Ureter (tissue), 1 donor: ENCODE data around the gene IL36RN. TPM values are rescaled to one million over a fixed set of nuclear protein-coding genes. Genes with fewer than 3 reads are reported as not detected.

Experiments used
- DNase-seq: peaks from one replicate; pipeline ENCODE4 v3.0.0-alpha.2; 2020; ENCODE audit warnings: low spot score
- total RNA-seq: library from RNA; stranded (reverse); gene quantifications from one replicate; pipeline ENCODE4 v1.2.4, GENCODE V29; 2023
- donor health status: DM: yes; HTN: yes; CAD: no.

The IL36RN gene
- not detected for total RNA-seq

DNA sequence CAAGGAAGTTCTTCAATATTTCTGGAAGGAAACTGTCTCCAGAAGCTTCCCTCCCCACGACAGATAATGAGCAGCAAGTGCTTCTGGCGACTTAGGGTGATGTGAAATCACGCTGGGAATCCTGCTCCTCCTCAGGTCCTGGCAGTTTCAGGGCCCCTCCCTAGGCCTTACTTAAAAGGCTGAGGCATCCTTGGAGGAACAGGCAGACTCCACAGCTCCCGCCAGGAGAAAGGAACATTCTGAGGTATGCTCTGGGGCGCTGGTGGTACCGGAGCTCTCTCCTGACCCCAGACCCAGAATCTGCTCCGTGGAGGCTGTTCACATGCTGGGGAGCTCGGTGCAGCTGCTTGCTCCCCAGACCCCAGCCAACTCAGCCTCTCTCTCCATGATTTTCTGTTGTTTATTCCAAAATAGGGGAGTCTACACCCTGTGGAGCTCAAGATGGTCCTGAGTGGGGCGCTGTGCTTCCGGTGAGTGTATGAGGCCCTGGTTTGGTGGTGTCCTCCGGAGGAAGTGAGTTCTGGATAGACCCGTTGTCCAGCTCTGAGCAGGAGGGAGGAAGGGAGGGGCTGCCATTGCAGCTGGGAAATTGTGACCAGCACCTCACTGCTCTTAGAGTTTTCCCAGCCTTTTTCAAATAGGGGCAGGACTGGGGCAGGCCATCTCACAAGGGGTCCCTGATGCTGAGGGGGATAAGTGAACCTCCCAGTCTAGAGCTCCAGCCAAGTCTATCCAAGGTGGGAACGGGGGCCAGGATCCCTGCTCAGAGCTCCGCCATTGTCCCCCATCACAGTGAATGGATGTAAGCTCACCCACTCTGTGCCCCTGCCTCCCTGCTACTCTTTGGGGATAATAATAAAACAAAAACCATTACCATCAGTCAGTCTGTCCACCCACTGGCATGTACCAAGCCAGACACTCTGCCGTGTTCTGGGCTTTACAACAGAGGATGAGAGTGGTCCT is at the start of gene IL36RN:
TSS of gene IL36RN (plus strand) at position 201 of the 963 bp plus-strand sequence. CDS start at position 442, 241 bp downstream.
- no peak for DNase-seq

DNA sequence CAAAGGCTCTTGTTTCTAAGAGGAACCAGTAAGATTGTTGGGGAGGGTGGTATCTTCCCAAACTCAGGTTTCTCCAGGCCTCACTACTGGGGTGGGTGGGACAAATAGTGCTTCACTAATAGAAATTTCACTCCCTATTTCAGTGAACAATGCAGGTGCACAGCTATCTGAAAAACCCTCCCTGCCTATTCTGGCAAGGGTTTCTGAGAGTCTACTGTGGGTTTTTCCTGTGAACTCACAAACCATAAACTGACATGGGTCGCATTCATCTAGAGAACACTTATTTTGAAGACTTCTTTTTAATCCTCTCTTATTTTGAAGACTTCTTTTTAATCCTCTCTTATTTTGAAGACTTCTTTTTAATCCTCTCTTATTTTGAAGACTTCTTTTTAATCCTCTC is 49.4 kb upstream of the IL36RN start:
- DNase-seq: no peak

DNA sequence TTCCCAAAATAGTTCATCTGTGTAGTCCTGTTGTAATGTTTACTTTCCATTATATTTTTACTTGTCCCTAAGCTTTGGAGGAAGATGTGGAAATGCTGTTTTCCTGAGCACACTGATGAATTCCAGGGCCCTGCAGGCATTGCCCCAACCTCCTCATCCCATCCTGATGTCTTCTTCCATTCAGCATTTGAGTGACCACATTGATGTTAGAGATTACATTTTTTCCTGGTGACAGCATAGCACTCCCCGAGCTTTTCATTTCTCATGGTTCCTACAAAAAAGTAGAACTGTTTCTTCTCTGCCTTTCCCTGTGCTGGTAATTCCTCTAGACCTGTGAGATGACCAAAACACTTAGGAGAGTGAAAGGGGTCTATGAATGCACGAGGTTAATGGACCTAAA is 48.9 kb upstream of the IL36RN start:
- no peak for DNase-seq

DNA sequence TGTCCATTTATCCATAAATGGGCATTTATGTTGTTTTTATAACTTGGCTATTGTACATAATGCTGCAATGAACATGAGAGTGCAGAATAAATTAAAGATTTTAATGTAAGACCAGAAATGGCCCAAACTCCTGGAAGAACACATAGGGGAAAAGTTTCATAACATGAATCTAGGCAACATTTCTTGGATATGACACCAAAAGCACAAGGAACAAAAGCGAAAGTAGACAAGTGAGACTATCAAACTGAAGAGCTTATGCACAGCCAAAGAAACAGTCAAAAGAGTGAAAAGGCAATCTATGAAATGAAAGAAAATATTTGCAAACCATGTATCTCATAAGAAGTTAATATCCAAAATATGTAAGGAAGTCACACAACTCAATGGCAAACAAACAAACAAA is 47.9 kb upstream of the IL36RN start:
- DNase-seq: no peak

DNA sequence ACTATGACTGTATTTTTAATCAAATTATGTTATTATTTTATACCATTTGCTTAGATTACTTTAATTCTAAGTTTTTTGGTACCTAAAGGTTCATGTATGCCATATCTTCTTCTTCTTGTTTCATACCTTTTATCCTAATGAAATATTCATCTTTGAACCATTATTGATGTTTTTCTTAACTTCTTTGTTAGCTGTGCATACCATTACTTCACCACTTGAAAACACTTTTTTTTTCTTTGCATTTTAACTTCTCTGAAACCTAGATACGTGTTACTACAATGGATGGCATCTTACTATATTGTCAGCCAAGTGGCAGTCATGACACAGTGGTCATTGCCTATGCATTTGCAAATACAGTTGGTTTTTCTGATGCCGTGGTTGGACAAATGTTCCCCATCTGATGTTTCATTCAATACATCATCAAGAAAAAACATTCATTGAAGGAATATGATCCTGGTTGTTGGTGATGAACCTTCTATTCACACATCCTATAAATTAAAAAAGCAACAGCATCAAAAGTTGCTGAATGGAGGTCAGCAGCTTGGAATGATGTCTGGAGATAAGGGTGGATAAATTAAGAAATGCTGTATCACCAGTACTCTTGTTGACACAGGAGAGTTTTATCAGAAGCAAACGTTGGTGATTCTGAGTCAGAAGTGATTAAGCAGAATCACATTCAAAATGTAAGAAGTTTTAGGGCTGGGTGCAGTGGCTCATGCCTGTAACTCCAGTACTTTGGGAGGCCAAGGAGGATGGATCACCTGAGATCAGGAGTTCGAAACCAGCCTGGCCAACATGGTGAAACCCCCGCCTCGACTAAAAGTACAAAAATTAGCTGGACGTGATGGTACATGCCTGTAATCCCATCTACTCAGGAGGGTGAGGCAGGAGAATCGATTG is 46.3 kb upstream of the IL36RN start:
- no peak for DNase-seq

DNA sequence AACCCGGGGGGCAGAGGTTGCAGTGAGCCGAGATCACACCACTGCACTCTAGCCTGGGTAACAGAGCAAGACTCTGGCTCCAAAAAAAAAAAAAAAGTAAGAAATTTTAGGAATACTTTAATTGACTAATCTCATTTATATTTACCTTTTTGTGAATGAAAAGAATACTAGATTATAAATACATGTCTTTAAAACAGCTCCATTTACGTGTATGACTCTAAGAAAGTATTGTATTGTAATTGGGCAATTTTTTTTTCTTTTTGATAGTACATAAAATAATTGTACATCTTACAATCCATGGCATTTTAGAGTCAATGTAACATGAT is 45.7 kb upstream of the IL36RN start:
- no peak for DNase-seq

DNA sequence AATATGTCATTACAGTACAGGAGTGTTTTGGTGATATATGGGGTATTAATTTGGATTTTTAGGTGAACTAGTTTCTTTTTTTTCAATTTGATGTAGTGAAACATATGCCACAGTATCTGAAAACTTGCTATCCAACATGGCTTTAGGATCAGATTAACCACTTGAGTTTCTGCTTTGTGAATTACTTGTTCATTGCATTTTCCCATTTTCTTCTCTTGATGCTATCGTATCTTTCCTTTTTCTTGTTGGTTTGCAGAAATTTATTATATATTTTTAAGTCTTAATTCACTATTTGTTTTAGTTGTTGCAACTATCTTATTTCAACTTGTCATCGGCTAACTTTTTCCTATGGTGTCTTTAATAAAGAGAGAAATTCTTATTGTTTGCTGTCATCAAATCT is 44.9 kb upstream of the IL36RN start:
- DNase-seq: no peak

DNA sequence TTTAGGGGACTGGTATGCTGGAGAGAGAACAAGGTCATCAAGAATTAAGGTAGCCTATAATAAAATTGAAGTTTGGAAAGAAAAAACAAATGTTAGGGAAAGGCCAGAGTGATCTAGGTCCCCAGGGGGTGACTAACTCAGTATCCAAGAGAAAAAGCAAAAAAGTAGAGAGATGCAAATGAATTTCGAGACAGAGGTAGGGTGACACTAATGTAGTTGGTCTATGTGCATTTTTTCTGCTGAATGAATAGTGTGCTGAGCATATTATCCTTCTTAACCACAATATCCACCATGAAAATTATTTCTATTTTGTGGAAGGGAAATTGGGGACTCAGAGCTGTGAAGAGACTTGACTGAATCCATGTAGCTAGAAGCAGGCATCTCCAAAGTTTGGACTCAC is 44.0 kb upstream of the IL36RN start:
- DNase-seq: no peak

DNA sequence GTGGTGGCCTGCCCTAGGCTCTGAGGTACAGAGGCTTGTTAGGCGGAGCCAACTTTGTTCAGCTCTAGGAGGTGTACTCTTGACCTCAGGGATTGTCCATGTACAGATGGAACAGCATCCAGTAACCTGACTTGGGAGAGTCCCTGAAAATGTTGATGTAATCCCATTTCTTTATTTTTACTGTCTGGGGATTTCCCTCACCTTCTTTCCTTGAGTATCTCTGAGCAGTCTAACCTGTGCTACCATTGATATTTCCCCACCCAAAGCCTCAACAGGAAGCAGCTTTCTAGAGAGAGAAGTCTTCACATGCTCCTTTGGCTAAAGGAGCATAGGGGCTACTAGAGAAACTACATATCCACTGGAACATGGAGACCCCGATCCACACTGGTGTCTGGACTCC is 43.3 kb upstream of the IL36RN start:
- no peak for DNase-seq

DNA sequence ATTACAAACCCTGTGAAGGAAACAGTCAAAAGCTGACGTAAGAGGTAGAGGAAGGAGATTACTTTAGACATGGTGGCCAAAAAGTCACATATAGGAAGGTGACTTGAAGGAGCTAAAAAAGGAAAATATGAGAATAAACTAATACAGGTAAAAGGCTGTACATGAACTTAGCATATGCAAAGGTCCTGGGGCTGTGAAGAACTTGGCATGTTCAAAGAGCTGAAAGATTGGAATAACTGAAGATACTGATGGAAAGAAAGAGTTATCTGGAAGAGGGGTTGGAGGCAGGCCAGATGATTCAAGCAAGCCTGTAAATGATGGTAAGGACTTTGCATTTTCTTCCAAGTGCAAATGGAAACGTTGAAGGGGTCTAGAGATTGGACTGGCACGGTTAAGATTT is 40.5 kb upstream of the IL36RN start:
- no peak for DNase-seq

DNA sequence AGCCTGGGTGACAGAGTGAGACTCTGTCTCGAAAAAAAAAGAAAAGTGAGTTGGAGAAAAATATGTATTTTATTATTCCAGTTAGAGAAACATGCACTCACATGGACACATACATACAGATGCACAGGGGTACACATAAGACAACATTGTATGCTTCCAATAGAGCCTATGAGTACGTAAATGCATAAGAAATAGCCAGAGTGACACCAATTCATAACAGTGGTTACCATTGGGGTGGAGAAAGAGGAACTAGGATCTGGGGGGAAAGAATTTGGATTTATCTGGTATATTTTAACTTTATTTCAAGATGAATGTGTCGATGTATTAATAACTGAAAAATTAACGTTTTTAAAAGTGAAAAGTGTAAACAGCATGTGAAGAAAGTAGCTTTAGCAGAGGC is 37.7 kb upstream of the IL36RN start:
- DNase-seq: no peak

DNA sequence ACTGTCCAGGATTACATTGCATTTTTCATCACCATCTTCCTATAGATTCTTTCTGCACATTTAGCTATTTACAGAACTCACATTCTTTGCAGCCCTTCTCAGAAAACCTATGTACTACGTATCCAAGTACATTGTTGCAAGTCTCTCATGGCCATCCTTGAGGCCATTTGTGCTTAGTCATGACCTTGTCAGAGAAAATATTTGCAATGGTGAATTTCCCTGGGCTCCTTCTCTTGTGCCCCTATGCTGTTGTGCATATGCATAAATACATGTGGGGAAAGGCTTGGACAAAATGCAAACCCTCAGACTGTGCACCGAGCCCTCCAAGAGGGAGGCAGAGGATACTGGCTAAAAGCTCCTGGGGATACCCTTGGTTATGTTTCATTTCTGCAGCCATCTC is 34.2 kb upstream of the IL36RN start:
- no peak for DNase-seq

DNA sequence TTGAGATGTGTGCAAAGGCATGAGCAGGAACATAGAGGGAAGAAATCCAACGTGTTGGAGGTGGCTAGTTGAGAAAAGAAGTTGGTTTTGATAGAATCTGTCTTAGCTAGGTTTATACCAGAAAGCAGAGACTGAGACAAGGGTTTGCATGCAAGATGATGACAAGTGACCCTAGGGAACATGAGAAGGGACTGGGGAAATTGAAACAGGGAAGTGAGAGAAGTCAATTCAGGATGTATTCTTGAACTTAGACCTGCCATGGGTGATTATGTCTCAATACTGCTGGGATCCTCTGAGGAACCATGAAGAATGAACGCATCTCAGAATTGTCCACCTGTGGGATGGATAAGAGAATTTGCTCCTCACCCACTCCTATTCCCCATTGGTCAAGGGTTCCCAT is 33.3 kb upstream of the IL36RN start:
- no peak for DNase-seq

DNA sequence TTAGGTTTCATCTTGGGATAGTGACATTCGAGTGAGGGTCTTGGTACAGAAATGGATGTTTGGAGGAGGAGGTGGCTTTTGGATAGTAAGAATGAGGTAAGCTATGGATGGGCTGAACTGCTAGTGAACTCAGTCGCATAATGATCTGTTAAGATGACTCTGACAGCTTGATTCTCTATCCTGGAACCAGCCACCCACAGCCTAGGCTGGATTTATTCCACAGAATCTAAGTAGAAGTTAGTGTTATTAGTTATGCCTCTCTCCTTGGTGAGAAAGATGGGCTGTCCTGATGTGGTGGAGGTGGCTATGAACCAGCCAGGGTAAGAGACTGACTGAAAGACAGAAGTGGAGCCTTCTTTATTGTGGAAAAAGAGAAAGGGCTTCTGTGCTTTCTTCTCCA is 31.3 kb upstream of the IL36RN start:
- no peak for DNase-seq

DNA sequence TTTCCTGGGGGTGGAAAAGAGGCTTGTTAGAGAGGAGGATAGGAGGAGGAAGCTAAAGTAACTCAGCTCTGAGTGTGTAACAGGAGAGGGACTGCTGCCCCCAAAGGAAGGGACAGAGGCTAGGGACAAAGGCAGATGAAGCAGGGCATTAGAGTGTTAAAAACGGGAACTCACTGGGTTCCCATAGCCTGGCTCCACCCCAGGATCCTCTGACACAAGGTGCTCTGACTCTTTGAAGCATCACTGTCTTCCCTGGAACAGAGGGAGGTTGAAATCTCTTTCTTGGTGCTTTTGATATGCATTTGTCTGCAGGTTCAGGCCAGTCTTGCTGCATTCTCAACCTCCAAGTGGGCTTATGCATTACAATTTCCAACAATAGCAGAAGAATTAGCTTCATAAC is 30.9 kb upstream of the IL36RN start:
- DNase-seq: no peak

DNA sequence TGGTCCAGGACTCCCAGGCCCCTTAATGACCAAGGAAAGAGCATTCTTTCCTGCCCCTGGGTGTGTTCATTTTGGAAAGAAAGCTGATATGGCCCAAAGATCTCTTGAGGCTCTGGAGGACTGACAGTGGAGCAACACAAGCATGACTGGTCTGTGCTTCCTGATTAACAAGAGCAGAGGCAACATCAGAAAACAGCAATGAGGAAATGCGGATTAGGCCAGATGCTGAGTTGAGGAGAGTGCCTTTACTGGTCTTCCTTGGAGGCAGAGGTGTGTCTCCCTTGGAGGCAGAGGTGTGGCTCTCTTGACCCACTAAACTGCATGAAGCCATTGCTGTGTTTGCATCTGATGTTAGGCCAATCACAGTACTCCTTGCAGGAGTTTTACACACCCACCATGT is 26.3 kb upstream of the IL36RN start:
- DNase-seq: no peak

DNA sequence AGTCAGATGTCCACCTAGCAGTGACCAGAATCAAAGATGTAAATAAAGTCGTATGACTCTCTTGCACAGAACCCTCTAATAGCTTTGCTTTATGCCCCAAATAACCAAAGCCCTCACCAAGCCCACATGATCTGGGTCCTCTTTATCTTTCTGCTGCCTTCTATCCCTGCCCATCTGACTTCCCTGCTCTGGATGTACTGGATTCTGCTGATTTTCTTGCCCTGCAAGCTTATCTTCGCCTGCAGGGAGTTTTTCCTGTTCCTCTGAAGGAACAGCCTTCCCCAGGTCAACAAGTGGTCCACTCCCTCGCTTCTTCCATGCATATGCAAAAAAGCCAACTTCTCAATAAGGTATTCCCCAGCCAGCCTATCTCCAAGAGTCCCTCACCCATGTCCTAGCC is 25.0 kb upstream of the IL36RN start:
- DNase-seq: no peak

DNA sequence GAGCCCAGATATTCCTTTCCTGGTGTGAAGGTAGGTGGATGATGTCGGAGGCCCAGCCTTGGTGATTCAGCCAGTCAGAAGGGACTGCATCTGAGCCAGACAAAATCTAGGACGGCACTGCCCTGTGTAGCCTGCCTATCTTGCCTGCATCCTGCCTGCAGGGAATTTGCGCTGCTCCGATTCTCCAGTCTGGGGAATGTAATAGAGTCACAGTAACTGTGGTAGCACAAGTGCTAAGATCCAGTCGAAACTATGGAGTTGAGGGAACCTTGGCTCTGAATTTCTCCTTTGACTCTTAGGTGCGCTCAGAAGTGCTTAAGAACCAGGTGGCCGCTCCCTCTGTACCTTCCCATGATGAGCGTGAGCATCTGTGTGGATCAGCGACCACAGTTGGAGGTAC is 22.2 kb upstream of the IL36RN start:
- no peak for DNase-seq

DNA sequence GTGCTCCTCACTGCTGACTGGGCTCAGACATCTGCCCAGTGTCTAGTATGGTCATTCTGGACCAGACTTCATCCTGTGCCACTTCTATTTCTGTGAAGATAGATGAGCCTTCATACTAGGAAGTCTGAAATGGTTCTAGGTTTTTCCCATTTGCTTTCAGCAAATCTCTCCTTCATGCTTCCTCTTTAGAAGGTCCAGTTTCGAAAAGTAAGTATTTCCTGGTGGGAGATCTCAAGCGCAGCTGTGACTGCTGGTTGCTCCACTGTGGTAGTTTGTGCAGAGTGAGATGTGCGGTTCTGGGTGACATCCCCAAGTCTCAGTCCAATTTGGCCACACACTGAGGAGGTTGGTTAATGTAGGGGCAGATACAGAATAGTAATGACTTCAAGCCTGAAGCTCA is 20.7 kb upstream of the IL36RN start:
- DNase-seq: no peak

DNA sequence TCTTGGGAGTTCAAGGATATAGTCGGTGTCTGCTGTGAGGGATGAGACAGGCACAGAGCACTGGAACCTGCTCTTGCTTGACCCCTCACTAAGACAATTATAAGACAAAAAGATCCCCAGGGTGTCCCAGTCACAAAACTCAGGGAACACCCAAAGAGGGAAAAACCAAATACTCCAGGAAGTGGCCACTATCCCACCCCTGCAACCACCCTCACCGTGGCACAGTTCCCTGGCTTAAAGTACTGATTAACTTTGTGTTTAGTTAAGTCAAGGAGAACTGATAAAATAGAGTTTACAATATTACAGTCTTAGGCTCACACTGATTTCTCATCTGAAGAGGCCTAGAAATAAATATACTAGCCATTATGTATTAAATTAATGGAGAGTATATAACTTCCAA is 19.8 kb upstream of the IL36RN start:
- no peak for DNase-seq

DNA sequence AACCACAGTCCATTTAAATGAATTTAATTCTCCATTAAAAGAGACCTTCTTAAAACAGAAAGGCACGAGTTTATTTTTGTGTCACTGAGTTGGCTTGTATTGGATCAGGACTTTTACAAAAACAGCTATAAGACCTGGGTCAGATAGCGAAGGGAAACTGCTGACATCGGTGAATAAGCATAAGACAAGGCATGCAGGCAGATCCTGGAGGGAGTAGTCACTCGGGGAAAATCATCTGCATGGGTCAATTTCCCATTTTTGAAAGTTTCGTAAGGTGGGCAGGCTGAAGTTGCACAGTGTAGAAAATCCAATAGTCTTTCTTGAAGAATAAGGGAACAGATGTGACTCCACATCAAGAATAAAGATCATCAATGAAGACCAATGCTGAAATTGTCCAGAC is 19.3 kb upstream of the IL36RN start:
- no peak for DNase-seq

DNA sequence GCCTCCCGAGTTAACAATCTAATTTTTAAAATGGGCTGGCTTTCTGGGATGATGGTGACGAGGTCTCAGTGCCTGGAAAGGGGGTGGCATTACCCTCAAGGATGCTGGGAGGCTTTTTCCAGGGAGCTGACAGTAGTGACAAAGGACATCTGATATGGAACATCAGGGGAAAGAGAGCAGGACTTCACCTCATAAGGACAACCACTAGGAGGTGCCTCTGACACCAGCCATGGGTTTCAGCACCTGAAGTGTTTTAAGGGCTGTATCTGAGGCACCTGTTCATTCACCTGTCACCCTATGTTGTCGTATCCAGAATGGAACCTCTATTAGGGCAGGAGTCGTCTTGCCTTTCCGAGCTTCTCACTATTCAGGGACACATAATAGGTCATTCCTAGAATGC is 17.1 kb upstream of the IL36RN start:
- DNase-seq: no peak

DNA sequence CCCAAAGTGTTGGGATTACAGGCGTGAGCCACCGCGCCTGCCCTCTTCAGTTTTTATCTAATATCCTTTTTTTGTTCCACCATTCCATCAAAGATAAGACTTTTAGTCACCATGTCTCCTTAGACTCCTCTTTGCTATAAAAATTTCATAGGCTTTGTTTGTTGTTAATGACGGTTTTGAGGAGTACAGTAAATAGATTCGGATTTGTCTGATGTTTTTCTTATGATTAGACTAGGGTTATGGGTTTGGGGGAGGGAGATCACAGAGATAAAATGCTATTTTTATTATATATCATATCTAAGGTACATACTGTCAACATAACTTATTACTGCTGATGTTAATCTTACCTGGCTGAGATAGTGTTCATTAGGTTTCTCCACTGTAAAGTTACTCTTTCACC is 12.5 kb upstream of the IL36RN start:
- DNase-seq: no peak
